K562 (cell line): ENCODE data around the gene IFT122. TPM values are rescaled to one million over a fixed set of nuclear protein-coding genes. Genes with fewer than 3 reads are reported as not detected.

Experiments
- ATAC-seq: fragments of 200-7000 bp; cut with Tn5 transposase; 3 replicates; pipeline ENCODE4 v1.9.1; 2020; ENCODE audit warnings: moderate library complexity
- BruUV-seq: library from RNA; stranded (reverse); fragments of 400-500 nt; replicated peaks from 2 replicates; lab custom pipeline; 2021; lab: Mats Ljungman, UMichigan
- CTCF ChIA-PET: fragments of 300-600 bp; formaldehyde crosslinking; extraction: SDS; loops from one replicate; lab custom pipeline; 2021; ENCODE audit warnings: low intra/inter-chr PET ratio; lab: Yijun Ruan, JAX
- POLR2A ChIA-PET: fragments of 300-600, 350-650 bp; sonication (Branson Sonifier 250); formaldehyde crosslinking; extraction: SDS; loops from one replicate; lab custom pipeline; 2021; ENCODE audit warnings: antibody characterized with exemption, inconsistent platforms; lab: Yijun Ruan, JAX
- DNase-seq, 4 experiments: peaks; one replicate each; pipeline versions ENCODE4 v3.0.0 to v3.0.0-alpha.2; 2011 to 2018; ENCODE audit warnings: low spot score in 3 of 4, mixed read lengths in 3 of 4; ENCODE audit errors: extremely low read depth in 1 of 4
- FAIRE-seq: peaks from 2 replicates; lab custom pipeline; 2011; peaks lifted over from hg19 to GRCh38; lab: Jason Lieb, UNC
- H2AFZ ChIP-seq: 2 replicates; pipeline ENCODE4 v1.6.0; 2011; ENCODE audit warnings: low read depth, low read length, control low read depth, inconsistent platforms
- H3K27ac ChIP-seq: fragments of 200-600 bp; 3 replicates; pipeline ENCODE4 v1.8.0; 2011; ENCODE audit warnings: low read depth, mild to moderate bottlenecking, control low read depth, inconsistent platforms, low read length, moderate library complexity, mixed read lengths; ENCODE audit errors: extremely low read depth
- H3K27me3 ChIP-seq, 2 experiments: fragments of 300-600 bp in 1 of 2; 2 replicates in 1 of 2; 3 replicates in 1 of 2; pipeline versions ENCODE4 v1.6.0 to v1.8.0; 2011; ENCODE audit warnings: inconsistent platforms in 2 of 2, low read length in 2 of 2, mild to moderate bottlenecking in 1 of 2, mixed read lengths in 1 of 2, moderate library complexity in 1 of 2; ENCODE audit not compliant: control insufficient read depth in 2 of 2, insufficient read depth in 2 of 2
- H3K36me3 ChIP-seq: fragments of 300-600 bp; 3 replicates; pipeline ENCODE4 v1.8.0; 2011; ENCODE audit warnings: mild to moderate bottlenecking, low read length, inconsistent platforms; ENCODE audit not compliant: control insufficient read depth, insufficient read depth
- H3K4me1 ChIP-seq, 2 experiments: fragments of 200-600 bp in 1 of 2; replicated peaks in 1 of 2; 2 replicates in 1 of 2; 3 replicates in 1 of 2; pipeline versions ENCODE4 v1.5.1 to v1.8.0; 2011; ENCODE audit warnings: inconsistent platforms in 2 of 2, low read length in 2 of 2, mild to moderate bottlenecking in 1 of 2, mixed read lengths in 1 of 2, moderate library complexity in 1 of 2; ENCODE audit not compliant: control insufficient read depth in 2 of 2, insufficient read depth in 2 of 2
- H3K4me2 ChIP-seq: 2 replicates; pipeline ENCODE4 v1.6.1; 2011; ENCODE audit warnings: low read length, control low read depth, inconsistent platforms, mixed read lengths; ENCODE audit not compliant: insufficient read depth
- H3K4me3 ChIP-seq: fragments of 200-600 bp; sonication (generic), shearing (Covaris generic); 2 replicates; pipeline ENCODE4 v1.5.1; 2016; ENCODE audit warnings: control low read depth, inconsistent platforms
- H3K79me2 ChIP-seq: fragments of 200-600 bp; 3 replicates; pipeline ENCODE4 v1.8.0; 2011; ENCODE audit warnings: low read length, inconsistent platforms; ENCODE audit not compliant: control insufficient read depth, insufficient read depth
- H3K9ac ChIP-seq, 2 experiments: 2 replicates each; pipeline versions ENCODE4 v1.6.0 to v1.6.1; 2011; ENCODE audit warnings: low read depth in 2 of 2, low read length in 2 of 2, control low read depth in 1 of 2, inconsistent platforms in 1 of 2, mild to moderate bottlenecking in 1 of 2, mixed read lengths in 1 of 2; ENCODE audit not compliant: insufficient read depth in 1 of 2
- H3K9me1 ChIP-seq: one replicate; pipeline ENCODE4 v1.6.0; 2011; ENCODE audit warnings: inconsistent platforms, mild to moderate bottlenecking, low read length, moderate library complexity; ENCODE audit not compliant: control insufficient read depth, insufficient read depth
- H3K9me3 ChIP-seq: replicated peaks from 2 replicates; pipeline ENCODE4 v1.5.1; 2011; ENCODE audit warnings: low read depth, low read length, inconsistent platforms; ENCODE audit not compliant: control insufficient read depth, insufficient read depth
- H4K20me1 ChIP-seq: replicated peaks from 2 replicates; pipeline ENCODE4 v1.6.1; 2011; ENCODE audit warnings: low read length, inconsistent platforms, mixed read lengths; ENCODE audit not compliant: control insufficient read depth, insufficient read depth
- CBFA2T2 ChIP-seq: fragments of 450-650 bp; conservative IDR thresholded peaks from 2 replicates; pipeline ENCODE4 v1.6.1; 2017; ENCODE audit warnings: mild to moderate bottlenecking
- CREB3 ChIP-seq: fragments of 450-650 bp; conservative IDR thresholded peaks from 2 replicates; pipeline ENCODE4 v1.6.1; 2016; ENCODE audit warnings: missing genetic modification characterization, low read depth, mild to moderate bottlenecking, missing compliant biosample characterization, moderate library complexity
- ESRRA ChIP-seq: fragments of 450-650 bp; IDR thresholded peaks from 2 replicates; pipeline ENCODE4 v1.6.1; 2014; ENCODE audit warnings: low read depth, mild to moderate bottlenecking, moderate library complexity, borderline replicate concordance
- MCM3 ChIP-seq: fragments of 450-650 bp; IDR thresholded peaks from 2 replicates; pipeline ENCODE4 v1.6.1; 2016
- MCM5 ChIP-seq: fragments of 450-650 bp; IDR thresholded peaks from 2 replicates; pipeline ENCODE4 v1.6.1; 2016; ENCODE audit warnings: low read depth
- NFIC ChIP-seq: fragments of 450-650 bp; IDR thresholded peaks from 2 replicates; pipeline ENCODE4 v1.6.1; 2017; ENCODE audit warnings: mild to moderate bottlenecking, inconsistent platforms
- ZKSCAN1 ChIP-seq: fragments of 150-350 bp; IDR thresholded peaks from 2 replicates; pipeline ENCODE4 v1.6.1; 2016; ENCODE audit warnings: low read depth, low read length
- WGBS: fragments of 100-300 bp; shearing (Covaris generic); methylation state at CpG from one replicate; pipeline ENCODE4 v1.1.6; 2016; ENCODE audit warnings: low coverage, mixed read lengths; ENCODE audit not compliant: insufficient coverage; ENCODE audit errors: missing lambda C conversion rate; 5-methylcytosine and 5-hydroxymethylcytosine counted together
- in situ Hi-C: fragments of 300-500 bp; cut with MboI; formaldehyde crosslinking; loops from 4 replicates; pipeline ENCODE4 v1.15.0; 2018; ENCODE audit warnings: inconsistent platforms, mixed read lengths
- intact Hi-C: fragments of 100-400 bp; cut with micrococcal nuclease; formaldehyde crosslinking; loops from 2 replicates; pipeline ENCODE4 v1.14.2; 2022
- polyA plus RNA-seq, 8 experiments: library from polyadenylated mRNA; depleted of rRNA in 4 of 8; stranded (reverse) in 5 of 8; unstranded in 3 of 8; fragments of >200 nt; fragmentation: Nextera tagmentation in 2 of 8; fragmentation: Illumina TruSeq in 1 of 8; extraction: Ambion mirVana in 2 of 8; extraction: Trizol in 1 of 8; gene quantifications; 2 replicates each; pipeline versions ENCODE4 v1.2.1 to v1.2.3, GENCODE V29; 2011 to 2014; ENCODE audit warnings: inconsistent platforms in 1 of 8, missing spikeins in 1 of 8
- total RNA-seq, 7 experiments: library from RNA; depleted of rRNA in 6 of 7; stranded (reverse); fragments of >200 nt in 6 of 7; fragmentation: Illumina TruSeq in 2 of 7; extraction: Trizol in 2 of 7; gene quantifications; 2 replicates each; pipeline versions ENCODE4 v1.2.1 to v1.2.3, GENCODE V29; 2011 to 2021; ENCODE audit warnings: low replicate concordance in 1 of 7

IFT122 gene
- total and polyA plus RNA-seq, 9 of the 15 experiments (the other 6 are each of a cell fraction or from before 2014, with no cell fraction given) = 2.4 to 11.5 (median 7.7) TPM

GRCh38 chr3:129554356-129555152 lies 114.5 kb downstream of the IFT122 start:
- DNase-seq = no peak
- no peak overlapping the region for H3K4me2 ChIP-seq
- CTCF ChIA-PET = no interaction called here
- POLR2A ChIA-PET = interaction anchor here (0.6 to 1.2 kb wide), 4 partner anchors 9 to 91 kb away, joined by 3 to 4 read pairs (median 3); no protein-coding TSS in a partner anchor
- no peak overlapping the region for H2AFZ ChIP-seq
- peaks cover 14% of the 10 kb centered on the region; the same call in 1 of the 3 replicates for H3K36me3 ChIP-seq
- no peaks in the 10 kb centered on the region for H3K27me3 ChIP-seq
- H3K9ac ChIP-seq = peak overlapping the region in 1 of 2 experiments; percentile 35; a peak in 1 of 4 replicates
- H3K9me1 ChIP-seq = no peaks in the 10 kb centered on the region
- no peaks in the 10 kb centered on the region for H3K79me2 ChIP-seq
- H3K27ac ChIP-seq = no peak overlapping the region
- no peak for ATAC-seq
- in situ Hi-C loops = no loop called here
- no peak for FAIRE-seq
- H3K4me3 ChIP-seq = no peak overlapping the region
- peak; percentile 21; the same call in 1 of the 2 replicates for TF ChIP-seq ESRRA
- TF ChIP-seq NFIC = peak; percentile 31; the same call in 1 of the 2 replicates
- no peak for TF ChIP-seq ZKSCAN1
- H4K20me1 ChIP-seq = no peaks in the 10 kb centered on the region
- no TSS peak for BruUV-seq
- peaks cover 7 to 36% of the 10 kb centered on the region in 2 experiments; a peak in 4 of 5 replicates for H3K4me1 ChIP-seq
- 50% methylated on average over 12 of the region's 13 CpGs for WGBS
- intact Hi-C loops = no loop called here
- no peaks in the 10 kb centered on the region for H3K9me3 ChIP-seq

GRCh38 chr3:129555153-129555550 lies 115.1 kb downstream of the IFT122 start:
- no peaks in the 10 kb centered on the region for H3K27me3 ChIP-seq
- H3K4me1 ChIP-seq = peaks cover 7 to 39% of the 10 kb centered on the region in 2 experiments; a peak in 4 of 5 replicates
- ATAC-seq (no peak), DNase-seq (no peak), FAIRE-seq (no peak)
- H3K27ac ChIP-seq = no peak overlapping the region
- no peak overlapping the region for H3K9ac ChIP-seq
- TF ChIP-seq CREB3 (tag) (no peak), CBFA2T2 (no peak), MCM3 (no peak), MCM5 (no peak)
- no peak overlapping the region for H3K4me3 ChIP-seq
- H3K9me1 ChIP-seq = no peaks in the 10 kb centered on the region
- no TSS peak for BruUV-seq
- H2AFZ ChIP-seq = no peak overlapping the region
- peaks cover 20% of the 10 kb centered on the region; the same call in 1 of the 3 replicates for H3K36me3 ChIP-seq
- no peaks in the 10 kb centered on the region for H4K20me1 ChIP-seq
- H3K9me3 ChIP-seq = no peaks in the 10 kb centered on the region
- intact Hi-C loops (no loop called here), in situ Hi-C loops (no loop called here)
- WGBS = 54% methylated on average over 6 of the region's 15 CpGs
- no peaks in the 10 kb centered on the region for H3K79me2 ChIP-seq
- ChIA-PET POLR2A (interaction anchor here (0.6 kb wide), 1 partner anchor 90 kb away, joined by 3 read pairs; no protein-coding TSS in a partner anchor), CTCF (no interaction called here)
- H3K4me2 ChIP-seq = no peak overlapping the region
